GM06990 (cell line): ENCODE results near the gene LPAR3.

ENCODE experiments used
- DNase-seq: peaks from one replicate; pipeline ENCODE4 v3.0.0-alpha.2; 2011; ENCODE audit not compliant: insufficient read length; ENCODE audit errors: extremely low read depth
- H3K27me3 ChIP-seq: replicated peaks from 2 replicates; pipeline ENCODE4 v1.6.0; 2011; ENCODE audit warnings: low read length; ENCODE audit not compliant: control insufficient read depth, insufficient read depth
- H3K36me3 ChIP-seq: 2 replicates; pipeline ENCODE4 v1.5.1; 2011; ENCODE audit warnings: low read length; ENCODE audit not compliant: control insufficient read depth, insufficient read depth
- H3K4me3 ChIP-seq: replicated peaks from 2 replicates; pipeline ENCODE4 v1.5.1; 2011; ENCODE audit warnings: low read depth, mild to moderate bottlenecking, control low read depth, low read length
- TF ChIP-seq, protein P1 (sequence below): IDR thresholded peaks from 2 replicates; pipeline ENCODE4 v1.5.1; 2011; ENCODE audit warnings: low read length, control low read depth, mild to moderate bottlenecking, inconsistent platforms; ENCODE audit not compliant: insufficient read depth, poor library complexity, severe bottlenecking

LPAR3 gene

DNA sequence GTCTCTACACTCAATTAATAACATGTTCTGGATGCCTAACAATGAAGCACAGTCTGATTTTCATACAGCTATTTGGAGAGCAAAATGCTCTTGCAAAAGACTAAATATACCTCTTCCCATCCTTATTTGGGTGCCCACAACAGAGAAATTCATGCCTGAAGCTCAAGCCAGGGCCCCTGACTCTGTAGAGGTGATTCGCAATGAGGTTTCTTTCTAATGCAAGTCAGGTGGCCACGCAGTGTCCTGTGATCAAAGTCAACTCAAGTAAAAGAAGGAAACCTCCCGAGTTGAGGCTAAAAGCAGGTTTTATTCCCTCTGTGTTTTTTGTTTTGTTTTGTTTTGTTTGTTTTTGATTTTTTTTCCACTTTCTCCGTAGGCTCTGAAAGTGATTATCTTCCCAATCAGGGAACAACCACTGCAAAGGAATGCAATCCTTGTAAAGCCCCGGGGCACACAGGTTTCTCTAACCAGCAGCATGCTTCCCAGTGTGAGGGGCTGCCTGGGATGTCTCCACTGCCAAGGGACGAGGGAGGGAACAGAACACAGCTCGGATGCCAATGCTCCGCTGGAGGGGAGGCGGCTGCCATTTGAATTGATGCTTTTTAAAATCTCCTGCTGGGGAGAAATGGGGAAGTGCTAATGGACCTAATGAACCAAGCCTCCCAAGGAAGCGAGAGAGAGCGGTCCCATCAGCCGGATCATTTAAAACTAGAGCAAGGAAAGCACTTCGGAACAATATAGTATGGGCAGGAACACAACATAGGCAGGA, 128.9 kb downstream of the LPAR3 start:
- Histone ChIP-seq H3K27me3 (no peaks in the 10 kb centered on the region; the same call in 1 of the 2 replicates), H3K4me3 (no peak overlapping the region), H3K36me3 (no peaks in the 10 kb centered on the region)
- TF ChIP-seq, protein P1, sequence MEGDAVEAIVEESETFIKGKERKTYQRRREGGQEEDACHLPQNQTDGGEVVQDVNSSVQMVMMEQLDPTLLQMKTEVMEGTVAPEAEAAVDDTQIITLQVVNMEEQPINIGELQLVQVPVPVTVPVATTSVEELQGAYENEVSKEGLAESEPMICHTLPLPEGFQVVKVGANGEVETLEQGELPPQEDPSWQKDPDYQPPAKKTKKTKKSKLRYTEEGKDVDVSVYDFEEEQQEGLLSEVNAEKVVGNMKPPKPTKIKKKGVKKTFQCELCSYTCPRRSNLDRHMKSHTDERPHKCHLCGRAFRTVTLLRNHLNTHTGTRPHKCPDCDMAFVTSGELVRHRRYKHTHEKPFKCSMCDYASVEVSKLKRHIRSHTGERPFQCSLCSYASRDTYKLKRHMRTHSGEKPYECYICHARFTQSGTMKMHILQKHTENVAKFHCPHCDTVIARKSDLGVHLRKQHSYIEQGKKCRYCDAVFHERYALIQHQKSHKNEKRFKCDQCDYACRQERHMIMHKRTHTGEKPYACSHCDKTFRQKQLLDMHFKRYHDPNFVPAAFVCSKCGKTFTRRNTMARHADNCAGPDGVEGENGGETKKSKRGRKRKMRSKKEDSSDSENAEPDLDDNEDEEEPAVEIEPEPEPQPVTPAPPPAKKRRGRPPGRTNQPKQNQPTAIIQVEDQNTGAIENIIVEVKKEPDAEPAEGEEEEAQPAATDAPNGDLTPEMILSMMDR, result no peak
- DNase-seq, result no peak

DNA sequence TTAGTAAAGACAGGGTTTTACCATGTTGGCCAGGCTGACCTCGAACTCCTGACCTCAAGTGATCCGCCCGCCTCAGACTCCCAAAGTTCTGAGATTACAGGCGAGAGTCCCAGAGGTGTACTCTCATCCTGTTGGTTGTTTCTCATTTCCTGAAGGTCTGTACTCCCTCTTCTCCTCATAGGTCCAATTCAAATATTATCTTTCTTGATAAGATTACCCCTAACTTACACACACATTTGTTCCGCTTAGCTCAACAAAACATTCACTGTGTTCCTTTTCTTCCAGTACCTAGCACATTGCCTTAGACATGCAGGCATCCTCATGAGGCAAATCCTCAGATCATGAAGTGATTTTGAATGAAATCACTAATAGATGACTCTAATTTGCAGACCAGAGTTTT, 130.3 kb downstream of the LPAR3 start:
- no peaks in the 10 kb centered on the region for H3K36me3 ChIP-seq
- no peaks in the 10 kb centered on the region; the same call in 1 of the 2 replicates for H3K27me3 ChIP-seq
- TF ChIP-seq, protein P1, result no peak
- no peak for DNase-seq
- H3K4me3 ChIP-seq, result no peak overlapping the region
